ENCODE results near the gene FCRLB.

DNA sequence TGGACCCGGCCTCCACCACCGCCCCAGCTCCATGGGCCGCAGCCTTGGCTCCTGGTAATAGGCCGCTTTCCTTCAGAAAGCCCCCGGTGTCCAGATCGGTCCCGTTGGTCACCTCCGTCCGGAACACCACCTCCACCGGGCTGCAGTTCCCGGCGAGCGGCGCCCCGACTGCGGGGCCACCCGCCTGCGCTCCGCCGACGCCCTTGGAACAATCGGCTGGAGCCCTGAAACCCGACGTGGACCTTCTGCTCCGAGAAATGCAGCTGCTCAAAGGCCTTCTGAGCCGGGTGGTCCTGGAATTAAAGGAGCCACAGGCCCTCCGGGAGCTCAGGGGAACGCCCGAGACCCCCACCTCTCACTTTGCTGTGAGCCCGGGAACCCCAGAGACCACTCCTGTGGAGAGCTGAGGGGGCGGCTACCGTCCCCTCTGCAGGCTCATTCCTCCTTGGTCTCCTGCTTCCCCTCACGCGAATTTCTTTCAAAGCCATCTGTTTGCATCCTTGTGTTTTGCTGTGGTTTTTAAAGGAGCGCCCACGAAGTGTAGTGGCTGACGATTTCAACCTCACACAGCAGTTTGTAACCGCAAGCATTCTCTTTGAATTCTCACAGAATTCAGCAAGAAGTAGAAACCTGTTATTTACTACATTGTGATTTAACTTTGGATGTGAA lies 6.0 kb downstream of the FCRLB start:
- no peak for TF ChIP-seq POLR2A (IDR thresholded peaks at IDR 0.05)
- TF ChIP-seq CTCF (IDR thresholded peaks at IDR 0.05): no peak

Data from breast epithelium (tissue), 3 donors.